ENCODE results near the gene CCDC74A.
"Not testable (repeated sequence)": the region's sequence is repeated elsewhere in the genome, so short reads cannot be mapped to it uniquely, and the experiment has no call there.

CCDC74A gene

GRCh38 chr2:131529864-131530445, 2.3 kb downstream of the CCDC74A start:
- not testable (repeated sequence) for DNase-seq (ENCODE audit: low spot score)

- not testable (repeated sequence) for DNase-seq (ENCODE audit: low spot score)
Measured at GRCh38 chr2:131530626-131531344, 3.1 kb downstream of the CCDC74A start.

- DNase-seq (ENCODE audit: low spot score) = not testable (repeated sequence)
Measured at GRCh38 chr2:131531547-131532185, 4.0 kb downstream of the CCDC74A start.

GRCh38 chr2:131532723-131533608, 5.3 kb downstream of the CCDC74A start:
- DNase-seq (ENCODE audit: low spot score) = not testable (repeated sequence)

- not testable (repeated sequence) for DNase-seq (ENCODE audit: low spot score)
Measured at GRCh38 chr2:131533609-131534316, 6.1 kb downstream of the CCDC74A start.

GRCh38 chr2:131534317-131534672, 6.6 kb downstream of the CCDC74A start:
- not testable (repeated sequence) for DNase-seq (ENCODE audit: low spot score)

- DNase-seq (ENCODE audit: low spot score) = not testable (repeated sequence)
Measured at GRCh38 chr2:131534965-131535364, 7.3 kb downstream of the CCDC74A start.

GRCh38 chr2:131535526-131535925, 7.8 kb downstream of the CCDC74A start:
- no peak for DNase-seq (ENCODE audit: low spot score)

GRCh38 chr2:131535951-131536826, 8.5 kb downstream of the CCDC74A start:
- DNase-seq (ENCODE audit: low spot score) = not testable (repeated sequence)

GRCh38 chr2:131536841-131537240, 9.2 kb downstream of the CCDC74A start:
- not testable (repeated sequence) for DNase-seq (ENCODE audit: low spot score)

GRCh38 chr2:131538856-131539255, 11.2 kb downstream of the CCDC74A start:
- not testable (repeated sequence) for DNase-seq (ENCODE audit: low spot score)

GRCh38 chr2:131542438-131543384, 15.0 kb downstream of the CCDC74A start:
- no peak for DNase-seq (ENCODE audit: low spot score)

GRCh38 chr2:131543385-131543891, 15.8 kb downstream of the CCDC74A start:
- DNase-seq (ENCODE audit: low spot score) = no peak

GRCh38 chr2:131544006-131544812, 16.5 kb downstream of the CCDC74A start:
- DNase-seq (ENCODE audit: low spot score) = not testable (repeated sequence)

- not testable (repeated sequence) for DNase-seq (ENCODE audit: low spot score)
Measured at GRCh38 chr2:131544813-131545165, 17.1 kb downstream of the CCDC74A start.

- DNase-seq (ENCODE audit: low spot score) = no peak
Measured at GRCh38 chr2:131552871-131553270, 25.2 kb downstream of the CCDC74A start.

- no peak for DNase-seq (ENCODE audit: low spot score)
Measured at GRCh38 chr2:131556998-131557397, 29.3 kb downstream of the CCDC74A start.

- DNase-seq (ENCODE audit: low spot score) = no peak
Measured at GRCh38 chr2:131557558-131558321, 30.1 kb downstream of the CCDC74A start.

Data from LoVo (cell line).